H1 (cell line): ENCODE data around the gene ZNF512. TPM values are rescaled to one million over a fixed set of nuclear protein-coding genes. Genes with fewer than 3 reads are reported as not detected.

Source experiments
- ATF2 ChIP-seq: IDR thresholded peaks from 2 replicates; pipeline ENCODE4 v1.6.1; 2012; ENCODE audit warnings: low read length, inconsistent platforms
- CREB1 ChIP-seq: IDR thresholded peaks from 2 replicates; pipeline ENCODE4 v1.6.1; 2012; ENCODE audit warnings: inconsistent platforms
- GABPA ChIP-seq: IDR thresholded peaks from 2 replicates; pipeline ENCODE4 v1.6.1; 2011; ENCODE audit warnings: mild to moderate bottlenecking, low read length, moderate library complexity, borderline replicate concordance; ENCODE audit not compliant: insufficient read depth
- HDAC6 ChIP-seq: IDR thresholded peaks from one replicate; pipeline ENCODE4 v1.7.1; 2012; ENCODE audit warnings: low read depth, mild to moderate bottlenecking, inconsistent platforms, low read length, moderate library complexity
- JUN ChIP-seq: IDR thresholded peaks from 2 replicates; pipeline ENCODE4 v1.6.1; 2011; ENCODE audit warnings: low read depth, mild to moderate bottlenecking, improper control_type of control experiment, low read length
- SP4 ChIP-seq: IDR thresholded peaks from 2 replicates; pipeline ENCODE4 v1.6.1; 2012; ENCODE audit warnings: low read length, inconsistent platforms
- polyA plus RNA-seq, 7 experiments: library from polyadenylated mRNA; depleted of rRNA in 3 of 7; stranded (reverse) in 5 of 7; unstranded in 2 of 7; fragments of >200 nt in 5 of 7; fragments of 200-250 nt in 2 of 7; gene quantifications; 1 replicate in 5 of 7; 2 replicates in 1 of 7; 4 replicates in 1 of 7; pipeline versions ENCODE4 v1.2.1 to v1.2.3, GENCODE V29; 2011 to 2013; ENCODE audit warnings: missing spikeins in 2 of 7, mixed read lengths in 2 of 7
- total RNA-seq: library from RNA; stranded (reverse); fragmentation: NEBNext Ultra II Directional; extraction: Animal tissue kit (Norgen Biotek cat#: 25700); gene quantifications from 2 replicates; pipeline ENCODE4 v1.2.1, GENCODE V29; 2021

ZNF512 gene
- total and polyA plus RNA-seq, 2 of the 8 experiments (the other 6 are each of a cell fraction or from before 2014, with no cell fraction given), result 17.6 to 37.9 TPM

GRCh38 chr2:27651056-27651455 is 68.2 kb downstream of the ZNF512 start (continued):
- no peak for TF ChIP-seq ATF2
- TF ChIP-seq SP4, result no peak
- no peak for TF ChIP-seq HDAC6
- TF ChIP-seq CREB1, result no peak
- TF ChIP-seq GABPA, result no peak
- TF ChIP-seq JUN, result no peak
